ENCODE data around the gene H2BW2. TPM values are rescaled to one million over a fixed set of nuclear protein-coding genes. Genes with fewer than 3 reads are reported as not detected.

Gene H2BW2
- total RNA-seq, 1 donor from 2014 or later, result not detected

Other genes starting within 250 kb of the H2BW2 start
- 0.60 and 0.65 TPM in 2 replicates for gene RAB9B, start 207.7 kb upstream of the H2BW2 start, total RNA-seq
- 3.1 and 3.6 TPM in 2 replicates for gene TMSB15B, start 77.3 kb upstream of the H2BW2 start, total RNA-seq
- not detected in 2 replicates for gene H2BW1, start 26.2 kb upstream of the H2BW2 start, total RNA-seq
- 6.1 and 8.3 TPM in 2 replicates for gene TMSB15C, start 36.3 kb downstream of the H2BW2 start, total RNA-seq
- gene ZCCHC18, start 72.6 kb downstream of the H2BW2 start, total RNA-seq, result 0.87 and 1.4 TPM in 2 replicates
- gene SLC25A53, start 117.1 kb downstream of the H2BW2 start, total RNA-seq, result 7.0 and 11.9 TPM in 2 replicates
- 19.6 and 22.4 TPM in 2 replicates for gene FAM199X, start 126.5 kb downstream of the H2BW2 start, total RNA-seq
- 2.6 TPM in 1 of 2 replicates, not detected in the other for gene ESX1, start 215.0 kb downstream of the H2BW2 start, total RNA-seq

All from lung microvascular endothelial cell (primary cell).